Left renal cortex interstitium (tissue), 4 donors: Measurements from ENCODE around the gene TPI1. TPM values are rescaled to one million over a fixed set of nuclear protein-coding genes. Genes with fewer than 3 reads are reported as not detected.

ENCODE experiments used
- DNase-seq, 4 donors: peaks; one replicate each; pipeline ENCODE4 v3.0.0-alpha.2; 2013; ENCODE audit warnings: low read depth in 4 of 4, low spot score in 2 of 4, missing footprints in 1 of 4
- polyA plus RNA-seq, 4 donors: library from polyadenylated mRNA; unstranded; fragments of 120-200 nt; gene quantifications; one replicate each; pipeline ENCODE4 v1.2.1, GENCODE V29; 2013; ENCODE audit not compliant: insufficient read length in 4 of 4

Gene TPI1
- polyA plus RNA-seq, 4 donors, result 518 to 618 (median 580) TPM

DNA sequence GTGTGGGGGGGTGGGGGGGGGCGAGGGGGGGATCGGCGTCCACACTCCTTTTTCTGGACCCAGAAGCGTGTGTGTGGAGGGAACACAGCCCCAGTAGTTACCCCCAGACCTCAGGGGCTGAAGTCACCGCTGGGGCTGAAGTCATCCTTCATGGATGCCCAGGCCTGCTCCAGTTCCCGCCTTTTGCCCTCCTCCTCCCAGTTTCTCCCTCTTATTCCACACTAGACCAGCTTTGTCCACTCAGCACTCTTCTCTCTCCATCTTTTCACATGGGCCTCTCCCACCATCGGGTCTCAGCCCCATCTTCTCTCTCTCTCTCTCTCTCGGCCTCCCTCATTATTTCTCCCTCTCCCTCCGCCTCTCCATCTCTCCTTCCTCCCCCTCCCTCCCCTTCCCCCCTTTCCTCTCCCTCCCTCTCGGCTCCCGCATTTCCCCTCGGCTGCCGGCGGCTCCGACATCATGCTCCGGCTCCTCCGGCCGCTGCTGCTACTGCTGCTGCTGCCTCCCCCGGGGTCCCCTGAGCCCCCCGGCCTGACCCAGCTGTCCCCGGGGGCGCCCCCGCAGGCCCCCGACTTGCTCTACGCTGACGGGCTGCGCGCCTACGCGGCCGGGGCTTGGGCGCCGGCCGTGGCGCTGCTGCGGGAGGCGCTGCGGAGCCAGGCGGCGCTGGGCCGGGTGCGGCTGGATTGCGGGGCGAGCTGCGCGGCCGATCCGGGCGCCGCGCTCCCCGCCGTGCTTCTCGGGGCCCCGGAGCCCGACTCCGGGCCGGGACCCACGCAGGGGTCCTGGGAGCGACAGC lies 39.1 kb upstream of the TPI1 start, which contains the start of gene P3H3:
TSS of gene P3H3 (plus strand) at position 426 of the 799 bp plus-strand sequence. CDS start at position 460, 34 bp downstream.
- no peak for DNase-seq

GRCh38 chr12:6828781-6829535 lies 38.4 kb upstream of the TPI1 start:
- no peak for DNase-seq

GRCh38 chr12:6829536-6830220 lies 37.7 kb upstream of the TPI1 start:
- no peak for DNase-seq

DNA sequence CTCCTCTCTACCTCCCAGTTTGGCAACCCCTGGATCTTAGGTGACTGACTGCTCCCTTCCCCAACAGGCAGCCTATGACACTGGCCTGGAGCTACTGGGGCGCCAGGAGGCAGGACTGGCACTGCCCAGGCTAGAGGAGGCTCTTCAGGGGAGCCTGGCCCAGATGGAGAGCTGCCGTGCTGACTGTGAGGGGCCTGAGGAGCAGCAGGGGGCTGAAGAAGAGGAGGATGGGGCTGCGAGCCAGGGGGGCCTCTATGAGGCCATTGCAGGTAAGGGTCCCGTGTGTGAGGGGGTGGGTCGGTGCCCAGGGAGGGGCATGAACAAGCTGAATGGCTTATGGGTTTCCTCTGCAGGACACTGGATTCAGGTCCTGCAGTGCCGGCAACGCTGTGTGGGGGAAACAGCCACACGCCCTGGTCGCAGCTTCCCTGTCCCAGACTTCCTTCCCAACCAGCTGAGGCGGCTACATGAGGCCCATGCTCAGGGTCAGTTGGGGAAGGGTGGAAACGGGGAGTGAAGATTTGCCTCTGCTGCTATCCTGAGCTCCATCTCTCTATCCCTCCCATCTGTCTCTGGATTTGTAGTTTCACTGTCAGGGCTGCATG lies 36.9 kb upstream of the TPI1 start:
- no peak for DNase-seq

DNA sequence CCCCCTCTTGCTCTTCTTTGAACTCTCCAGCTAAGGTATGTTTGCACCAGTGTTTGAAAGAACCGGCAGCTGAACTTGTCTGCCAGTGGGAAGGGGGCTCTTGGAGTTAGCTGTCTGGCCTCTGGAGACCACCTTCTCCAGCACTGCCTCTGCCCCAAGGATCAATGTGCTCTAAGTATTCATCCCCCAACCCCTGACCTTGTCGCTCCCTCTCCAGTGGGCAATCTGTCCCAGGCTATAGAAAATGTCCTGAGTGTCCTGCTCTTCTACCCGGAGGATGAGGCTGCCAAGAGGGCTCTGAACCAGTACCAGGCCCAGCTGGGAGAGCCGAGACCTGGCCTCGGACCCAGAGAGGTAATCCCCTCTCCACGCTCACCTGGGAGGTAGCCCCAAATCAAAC lies 36.3 kb upstream of the TPI1 start:
- DNase-seq, result no peak

DNA sequence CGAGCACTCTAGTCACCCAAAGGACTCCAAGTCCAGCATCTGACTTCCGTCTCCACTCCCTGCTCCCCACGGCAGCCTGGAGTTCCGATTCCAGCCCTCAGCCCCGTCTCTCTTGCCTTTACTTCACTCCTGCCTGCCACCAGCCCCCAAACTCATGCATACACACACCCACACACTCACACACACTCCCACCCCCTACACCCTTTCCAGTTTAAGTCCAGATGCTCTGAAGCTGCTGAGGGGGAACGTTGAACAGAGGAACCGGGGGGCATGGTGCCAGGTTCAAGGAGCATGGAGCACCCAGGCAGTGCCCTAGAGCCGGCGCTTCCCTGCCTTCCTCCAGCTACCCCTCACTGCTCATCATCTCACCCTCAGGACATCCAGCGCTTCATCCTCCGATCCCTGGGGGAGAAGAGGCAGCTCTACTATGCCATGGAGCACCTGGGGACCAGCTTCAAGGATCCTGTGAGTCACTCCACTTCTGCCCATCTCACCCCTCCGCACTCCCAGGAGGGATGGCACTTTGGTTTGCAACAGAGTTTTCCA lies 35.8 kb upstream of the TPI1 start:
- no peak for DNase-seq

DNA sequence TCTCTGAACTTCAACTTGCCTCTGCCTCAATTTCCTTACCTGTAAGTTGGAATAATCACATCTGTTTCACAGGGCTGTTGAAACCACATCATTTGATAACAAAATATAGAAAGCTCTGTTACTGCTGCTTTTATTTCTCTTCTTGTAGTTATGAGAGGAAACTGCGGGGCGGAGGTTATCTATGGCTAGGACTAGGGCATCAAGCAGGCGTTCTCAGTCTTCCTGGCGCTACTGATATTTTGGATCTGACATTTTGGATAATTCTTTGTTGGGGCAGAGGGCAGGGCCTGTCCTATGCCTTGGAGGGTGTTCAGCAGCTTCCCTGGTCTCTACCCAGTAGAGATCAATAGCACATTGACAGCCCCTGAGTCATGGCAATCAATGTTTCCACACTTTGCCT lies 35.2 kb upstream of the TPI1 start:
- no peak for DNase-seq

GRCh38 chr12:6833189-6833890 lies 34.0 kb upstream of the TPI1 start:
- no peak for DNase-seq

DNA sequence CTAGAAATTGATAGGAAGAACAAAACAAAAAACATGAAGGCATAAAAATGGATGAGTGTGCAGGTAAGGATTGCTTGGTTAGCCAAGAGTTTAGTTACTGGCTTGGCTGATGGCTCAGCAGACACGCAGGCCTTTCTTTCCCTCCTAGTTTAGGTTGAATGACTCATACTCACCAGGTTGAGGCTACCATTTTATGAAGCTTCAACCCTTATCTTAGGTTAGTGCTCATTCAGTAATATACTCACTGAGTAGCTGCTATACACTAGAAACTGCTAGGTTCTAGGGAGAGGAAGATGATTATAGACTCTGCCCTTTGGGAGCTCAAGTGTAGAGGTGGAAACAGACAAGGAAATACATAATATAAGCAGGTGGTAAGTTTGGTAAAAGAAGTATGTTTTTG lies 33.1 kb upstream of the TPI1 start:
- DNase-seq, result no peak

- DNase-seq, result no peak
These were observed 32.5 kb upstream of the TPI1 start for GRCh38 chr12:6834873-6835272.

GRCh38 chr12:6836851-6837250 lies 30.5 kb upstream of the TPI1 start:
- DNase-seq, result no peak

DNA sequence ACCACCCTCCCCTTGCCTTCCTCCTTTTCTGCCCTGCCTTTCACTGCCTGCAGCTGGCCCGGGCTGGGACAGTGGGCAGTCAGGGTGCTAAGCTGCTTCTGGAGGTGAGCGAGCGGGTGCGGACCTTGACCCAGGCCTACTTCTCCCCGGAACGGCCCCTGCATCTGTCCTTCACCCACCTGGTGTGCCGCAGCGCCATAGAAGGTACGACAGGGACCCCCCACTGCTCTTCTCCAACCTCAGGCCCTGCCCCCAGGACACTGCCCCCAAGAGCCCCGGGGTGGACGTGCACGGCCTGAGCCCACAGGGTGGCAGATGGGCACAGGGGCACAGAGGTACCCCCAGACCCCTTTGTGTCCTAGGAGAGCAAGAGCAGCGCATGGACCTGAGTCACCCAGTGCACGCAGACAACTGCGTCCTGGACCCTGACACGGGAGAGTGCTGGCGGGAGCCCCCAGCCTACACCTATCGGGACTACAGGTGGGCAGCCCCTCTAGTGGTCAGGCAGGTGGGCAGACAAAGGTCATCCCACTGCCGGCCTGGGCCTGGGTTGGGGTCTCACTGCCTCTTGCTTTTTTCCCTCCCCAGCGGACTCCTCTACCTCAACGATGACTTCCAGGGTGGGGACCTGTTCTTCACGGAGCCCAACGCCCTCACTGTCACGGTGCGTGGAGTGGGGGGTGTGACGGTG lies 29.8 kb upstream of the TPI1 start:
- DNase-seq, result no peak

DNA sequence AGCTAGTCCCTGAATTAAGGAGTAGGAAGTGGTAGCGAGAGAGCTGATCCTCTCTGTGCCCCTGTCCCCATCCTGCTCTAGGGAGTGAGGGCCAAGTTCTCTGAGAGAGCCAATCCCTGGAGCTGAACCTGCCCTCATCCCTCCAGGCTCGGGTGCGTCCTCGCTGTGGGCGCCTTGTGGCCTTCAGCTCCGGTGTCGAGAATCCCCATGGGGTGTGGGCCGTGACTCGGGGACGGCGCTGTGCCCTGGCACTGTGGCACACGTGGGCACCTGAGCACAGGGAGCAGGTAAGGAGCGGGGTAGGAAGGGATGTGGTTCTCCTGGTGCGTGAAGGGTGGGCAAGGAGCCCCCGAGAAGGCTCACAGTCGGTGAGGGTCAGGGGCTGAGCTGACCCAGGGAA lies 28.5 kb upstream of the TPI1 start:
- no peak for DNase-seq

- no peak for DNase-seq
These were observed 27.7 kb upstream of the TPI1 start for GRCh38 chr12:6839482-6840201.

DNA sequence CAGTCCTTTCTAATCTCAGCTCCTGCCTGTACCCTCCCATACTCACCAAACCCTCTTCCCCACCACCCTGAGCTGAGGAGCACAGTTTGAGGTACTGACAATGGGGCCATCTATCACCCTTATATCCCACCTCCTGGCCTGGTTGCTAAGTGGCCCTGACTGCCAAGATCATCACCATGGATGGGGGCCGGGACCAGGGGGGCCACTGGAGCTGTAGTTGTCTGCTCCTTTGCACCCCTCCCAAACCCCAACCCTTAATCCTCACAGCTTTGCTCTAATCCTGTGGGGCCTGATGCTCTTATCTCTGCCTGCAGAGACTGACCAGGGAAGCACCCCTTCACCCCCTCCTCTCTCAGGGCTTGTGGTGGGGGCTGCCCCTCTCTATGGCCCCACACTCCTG lies 27.0 kb upstream of the TPI1 start:
- DNase-seq, result no peak

DNA sequence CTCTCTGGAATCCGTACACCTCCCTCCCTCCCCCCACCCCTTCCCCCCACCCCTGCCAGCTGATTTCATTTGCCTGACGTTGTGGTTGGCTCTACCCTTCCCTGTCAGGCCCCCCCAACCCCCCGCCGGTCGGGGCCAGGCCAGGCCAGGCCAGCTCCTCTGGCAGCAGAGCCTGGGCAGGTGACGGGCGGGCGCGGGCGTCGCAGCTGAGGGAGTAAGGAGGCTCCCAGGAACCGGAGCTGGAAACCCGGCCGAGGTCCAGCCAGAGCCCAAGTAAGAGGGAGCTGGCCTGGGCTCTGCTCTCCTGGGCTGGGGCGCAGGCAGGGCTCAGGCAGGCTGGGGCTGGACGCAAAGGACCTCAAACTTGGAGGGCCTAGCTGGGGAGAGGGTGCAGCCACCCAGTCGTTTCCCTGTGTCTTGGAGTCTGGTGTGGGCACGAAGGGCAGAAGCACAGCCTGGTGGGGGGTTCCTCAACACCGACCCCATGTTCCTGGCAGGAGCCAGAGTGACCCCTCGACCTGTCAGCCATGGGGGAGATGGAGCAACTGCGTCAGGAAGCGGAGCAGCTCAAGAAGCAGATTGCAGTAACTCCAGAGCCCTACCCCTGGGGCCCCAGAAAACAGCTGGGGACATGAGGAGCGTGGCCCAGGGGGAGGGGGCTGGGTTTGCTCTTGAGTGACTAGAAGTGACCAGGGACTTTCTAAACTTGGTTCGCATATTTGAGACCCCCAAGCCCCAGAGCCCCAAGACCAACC lies 26.4 kb upstream of the TPI1 start, which contains the start of gene GNB3:
TSS of gene GNB3 (plus strand) at position 165 of the 755 bp plus-strand sequence. CDS start at position 528, 363 bp downstream.
- no peak for DNase-seq

- no peak for DNase-seq
These were observed 25.3 kb upstream of the TPI1 start for GRCh38 chr12:6842075-6842474.
